ENCODE results near the gene CDS2. TPM values are rescaled to one million over a fixed set of nuclear protein-coding genes. Genes with fewer than 3 reads are reported as not detected.

CDS2 gene
- total and polyA plus RNA-seq, 2 of the 13 experiments (the other 11 are each of a cell fraction or from before 2014, with no cell fraction given) = 81.3 to 153 TPM

DNA sequence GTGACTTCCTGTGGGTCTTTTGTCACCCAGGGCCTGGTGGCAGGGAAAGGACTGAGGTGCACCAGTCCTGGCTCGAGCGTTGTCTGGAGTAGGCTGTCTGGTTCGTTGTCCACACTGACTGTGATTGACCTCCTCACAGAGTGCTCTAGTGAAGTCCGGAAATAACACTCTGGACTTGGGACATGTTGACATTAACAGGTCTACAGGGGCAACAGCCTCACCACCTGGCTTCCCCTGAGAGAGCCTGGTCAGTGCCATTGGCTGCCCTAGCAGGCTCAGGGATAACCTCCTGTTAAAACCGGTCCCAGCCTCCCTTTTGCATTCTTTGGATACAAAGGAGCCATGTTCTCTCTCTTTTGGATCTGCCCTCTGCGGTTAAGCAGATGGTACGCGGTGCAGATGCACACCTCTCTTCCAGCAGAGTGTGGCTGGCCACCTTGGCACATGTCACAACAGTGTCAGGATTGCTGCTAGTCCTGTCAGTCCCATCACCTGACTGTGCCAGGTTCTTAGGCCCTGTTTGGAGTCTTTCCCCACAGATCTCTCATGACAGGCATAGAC lies 46.2 kb downstream of the CDS2 start (continued):
- TF ChIP-seq HIVEP1 (CRISPR knock-in tag; IDR thresholded peaks at IDR 0.05) = no peak
- no peak for TF ChIP-seq MAF1 (CRISPR knock-in tag; IDR thresholded peaks at IDR 0.05; ENCODE audit: borderline replicate concordance)
- TF ChIP-seq KLF11 (CRISPR knock-in tag; IDR thresholded peaks at IDR 0.05) = no peak
- no peak for TF ChIP-seq TCF7L2 (IDR thresholded peaks at IDR 0.05; ENCODE audit: low read depth, low read length)
- no peak for TF ChIP-seq ZNF749 (CRISPR knock-in tag; IDR thresholded peaks at IDR 0.05; ENCODE audit: borderline replicate concordance)
- TF ChIP-seq TAF15 (IDR thresholded peaks at IDR 0.05; ENCODE audit: low read depth, low read length, poor library complexity, severe bottlenecking) = no peak
- TF ChIP-seq, protein P1, sequence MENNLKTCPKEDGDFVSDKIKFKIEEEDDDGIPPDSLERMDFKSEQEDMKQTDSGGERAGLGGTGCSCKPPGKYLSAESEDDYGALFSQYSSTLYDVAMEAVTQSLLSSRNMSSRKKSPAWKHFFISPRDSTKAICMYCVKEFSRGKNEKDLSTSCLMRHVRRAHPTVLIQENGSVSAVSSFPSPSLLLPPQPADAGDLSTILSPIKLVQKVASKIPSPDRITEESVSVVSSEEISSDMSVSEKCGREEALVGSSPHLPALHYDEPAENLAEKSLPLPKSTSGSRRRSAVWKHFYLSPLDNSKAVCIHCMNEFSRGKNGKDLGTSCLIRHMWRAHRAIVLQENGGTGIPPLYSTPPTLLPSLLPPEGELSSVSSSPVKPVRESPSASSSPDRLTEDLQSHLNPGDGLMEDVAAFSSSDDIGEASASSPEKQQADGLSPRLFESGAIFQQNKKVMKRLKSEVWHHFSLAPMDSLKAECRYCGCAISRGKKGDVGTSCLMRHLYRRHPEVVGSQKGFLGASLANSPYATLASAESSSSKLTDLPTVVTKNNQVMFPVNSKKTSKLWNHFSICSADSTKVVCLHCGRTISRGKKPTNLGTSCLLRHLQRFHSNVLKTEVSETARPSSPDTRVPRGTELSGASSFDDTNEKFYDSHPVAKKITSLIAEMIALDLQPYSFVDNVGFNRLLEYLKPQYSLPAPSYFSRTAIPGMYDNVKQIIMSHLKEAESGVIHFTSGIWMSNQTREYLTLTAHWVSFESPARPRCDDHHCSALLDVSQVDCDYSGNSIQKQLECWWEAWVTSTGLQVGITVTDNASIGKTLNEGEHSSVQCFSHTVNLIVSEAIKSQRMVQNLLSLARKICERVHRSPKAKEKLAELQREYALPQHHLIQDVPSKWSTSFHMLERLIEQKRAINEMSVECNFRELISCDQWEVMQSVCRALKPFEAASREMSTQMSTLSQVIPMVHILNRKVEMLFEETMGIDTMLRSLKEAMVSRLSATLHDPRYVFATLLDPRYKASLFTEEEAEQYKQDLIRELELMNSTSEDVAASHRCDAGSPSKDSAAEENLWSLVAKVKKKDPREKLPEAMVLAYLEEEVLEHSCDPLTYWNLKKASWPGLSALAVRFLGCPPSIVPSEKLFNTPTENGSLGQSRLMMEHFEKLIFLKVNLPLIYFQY (CRISPR knock-in tag; IDR thresholded peaks at IDR 0.05; ENCODE audit: borderline replicate concordance) = peak; percentile 47; the same call in 1 of the 2 replicates
- TF ChIP-seq, protein P2, sequence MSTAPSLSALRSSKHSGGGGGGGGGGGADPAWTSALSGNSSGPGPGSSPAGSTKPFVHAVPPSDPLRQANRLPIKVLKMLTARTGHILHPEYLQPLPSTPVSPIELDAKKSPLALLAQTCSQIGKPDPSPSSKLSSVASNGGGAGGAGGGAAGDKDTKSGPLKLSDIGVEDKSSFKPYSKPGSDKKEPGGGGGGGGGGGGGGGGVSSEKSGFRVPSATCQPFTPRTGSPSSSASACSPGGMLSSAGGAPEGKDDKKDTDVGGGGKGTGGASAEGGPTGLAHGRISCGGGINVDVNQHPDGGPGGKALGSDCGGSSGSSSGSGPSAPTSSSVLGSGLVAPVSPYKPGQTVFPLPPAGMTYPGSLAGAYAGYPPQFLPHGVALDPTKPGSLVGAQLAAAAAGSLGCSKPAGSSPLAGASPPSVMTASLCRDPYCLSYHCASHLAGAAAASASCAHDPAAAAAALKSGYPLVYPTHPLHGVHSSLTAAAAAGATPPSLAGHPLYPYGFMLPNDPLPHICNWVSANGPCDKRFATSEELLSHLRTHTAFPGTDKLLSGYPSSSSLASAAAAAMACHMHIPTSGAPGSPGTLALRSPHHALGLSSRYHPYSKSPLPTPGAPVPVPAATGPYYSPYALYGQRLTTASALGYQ (CRISPR knock-in tag; IDR thresholded peaks at IDR 0.05) = no peak
- no peak; the same call in 1 of the 2 replicates for TF ChIP-seq ZKSCAN1 (IDR thresholded peaks at IDR 0.05; ENCODE audit: low read length)
- no peak; the same call in 1 of the 2 replicates for TF ChIP-seq CBFB (CRISPR knock-in tag; IDR thresholded peaks at IDR 0.05)
- TF ChIP-seq, protein P3, sequence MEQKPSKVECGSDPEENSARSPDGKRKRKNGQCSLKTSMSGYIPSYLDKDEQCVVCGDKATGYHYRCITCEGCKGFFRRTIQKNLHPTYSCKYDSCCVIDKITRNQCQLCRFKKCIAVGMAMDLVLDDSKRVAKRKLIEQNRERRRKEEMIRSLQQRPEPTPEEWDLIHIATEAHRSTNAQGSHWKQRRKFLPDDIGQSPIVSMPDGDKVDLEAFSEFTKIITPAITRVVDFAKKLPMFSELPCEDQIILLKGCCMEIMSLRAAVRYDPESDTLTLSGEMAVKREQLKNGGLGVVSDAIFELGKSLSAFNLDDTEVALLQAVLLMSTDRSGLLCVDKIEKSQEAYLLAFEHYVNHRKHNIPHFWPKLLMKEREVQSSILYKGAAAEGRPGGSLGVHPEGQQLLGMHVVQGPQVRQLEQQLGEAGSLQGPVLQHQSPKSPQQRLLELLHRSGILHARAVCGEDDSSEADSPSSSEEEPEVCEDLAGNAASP (CRISPR knock-in tag; IDR thresholded peaks at IDR 0.05; ENCODE audit: borderline replicate concordance) = no peak
- TF ChIP-seq ZNF12 (CRISPR knock-in tag; IDR thresholded peaks at IDR 0.05) = 0 out of 2 replicates have a peak, but pooled peaks have one; percentile 55
- TF ChIP-seq, protein P4, sequence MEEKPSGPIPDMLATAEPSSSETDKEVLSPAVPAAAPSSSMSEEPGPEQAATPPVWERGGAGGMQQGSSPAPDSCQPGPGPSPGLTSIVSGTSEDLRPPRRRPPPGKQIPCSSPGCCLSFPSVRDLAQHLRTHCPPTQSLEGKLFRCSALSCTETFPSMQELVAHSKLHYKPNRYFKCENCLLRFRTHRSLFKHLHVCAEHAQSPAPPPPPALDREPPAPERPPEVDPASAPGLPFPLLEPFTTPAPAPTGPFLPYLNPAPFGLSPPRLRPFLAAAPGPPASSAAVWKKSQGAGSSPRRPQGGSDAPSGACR (CRISPR knock-in tag; IDR thresholded peaks at IDR 0.05) = peak; percentile 66; the same call in 1 of the 2 replicates
- TF ChIP-seq ZNF670 (CRISPR knock-in tag; IDR thresholded peaks at IDR 0.05; ENCODE audit: borderline replicate concordance) = no peak
- TF ChIP-seq, protein P5, sequence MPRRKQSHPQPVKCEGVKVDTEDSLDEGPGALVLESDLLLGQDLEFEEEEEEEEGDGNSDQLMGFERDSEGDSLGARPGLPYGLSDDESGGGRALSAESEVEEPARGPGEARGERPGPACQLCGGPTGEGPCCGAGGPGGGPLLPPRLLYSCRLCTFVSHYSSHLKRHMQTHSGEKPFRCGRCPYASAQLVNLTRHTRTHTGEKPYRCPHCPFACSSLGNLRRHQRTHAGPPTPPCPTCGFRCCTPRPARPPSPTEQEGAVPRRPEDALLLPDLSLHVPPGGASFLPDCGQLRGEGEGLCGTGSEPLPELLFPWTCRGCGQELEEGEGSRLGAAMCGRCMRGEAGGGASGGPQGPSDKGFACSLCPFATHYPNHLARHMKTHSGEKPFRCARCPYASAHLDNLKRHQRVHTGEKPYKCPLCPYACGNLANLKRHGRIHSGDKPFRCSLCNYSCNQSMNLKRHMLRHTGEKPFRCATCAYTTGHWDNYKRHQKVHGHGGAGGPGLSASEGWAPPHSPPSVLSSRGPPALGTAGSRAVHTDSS (CRISPR knock-in tag; conservative IDR thresholded peaks at IDR 0.05) = no peak
- TF ChIP-seq IRF2 (CRISPR knock-in tag; IDR thresholded peaks at IDR 0.05) = peak; percentile 64
- no peak for TF ChIP-seq KLF9 (CRISPR knock-in tag; IDR thresholded peaks at IDR 0.05; ENCODE audit: low read depth)
- TF ChIP-seq NCOA1 (CRISPR knock-in tag; IDR thresholded peaks at IDR 0.05) = no peak

Measured in HepG2 (cell line).